H54 (cell line): Measurements from ENCODE around the gene POLR2F.

Experiments used
- DNase-seq: peaks from one replicate; pipeline ENCODE4 v3.0.0; 2011; ENCODE audit warnings: low spot score, mixed read lengths; ENCODE audit not compliant: insufficient read length
- FAIRE-seq: peaks from 3 replicates; lab custom pipeline; 2011; peaks lifted over from hg19 to GRCh38; lab: Jason Lieb, UNC
- POLR2A ChIP-seq: IDR thresholded peaks from 2 replicates; pipeline ENCODE4 v1.6.1; 2011; ENCODE audit warnings: low read depth, mild to moderate bottlenecking, low read length

Gene POLR2F

DNA sequence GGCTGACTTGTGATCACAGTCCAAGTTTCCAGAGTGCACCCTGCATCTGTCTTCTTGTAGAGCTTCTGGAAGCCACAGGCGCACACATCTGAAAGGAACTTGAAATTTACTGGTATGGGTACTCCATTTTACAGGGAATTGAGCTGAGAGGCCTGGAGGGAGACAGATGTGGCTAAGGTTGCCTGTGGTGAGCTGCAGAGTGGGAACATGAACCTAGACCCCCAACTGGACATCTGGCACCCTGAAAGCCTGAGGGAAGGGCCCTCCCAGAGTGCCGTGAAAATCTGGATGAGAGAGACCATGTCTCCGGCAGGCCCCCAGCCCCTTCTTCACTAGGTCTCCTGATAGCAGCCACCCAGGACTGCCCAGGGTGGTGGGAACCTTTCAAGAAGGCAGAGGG lies 53.4 kb downstream of the POLR2F start:
- DNase-seq (no peak), FAIRE-seq (no peak)
- TF ChIP-seq POLR2A, result no peak

DNA sequence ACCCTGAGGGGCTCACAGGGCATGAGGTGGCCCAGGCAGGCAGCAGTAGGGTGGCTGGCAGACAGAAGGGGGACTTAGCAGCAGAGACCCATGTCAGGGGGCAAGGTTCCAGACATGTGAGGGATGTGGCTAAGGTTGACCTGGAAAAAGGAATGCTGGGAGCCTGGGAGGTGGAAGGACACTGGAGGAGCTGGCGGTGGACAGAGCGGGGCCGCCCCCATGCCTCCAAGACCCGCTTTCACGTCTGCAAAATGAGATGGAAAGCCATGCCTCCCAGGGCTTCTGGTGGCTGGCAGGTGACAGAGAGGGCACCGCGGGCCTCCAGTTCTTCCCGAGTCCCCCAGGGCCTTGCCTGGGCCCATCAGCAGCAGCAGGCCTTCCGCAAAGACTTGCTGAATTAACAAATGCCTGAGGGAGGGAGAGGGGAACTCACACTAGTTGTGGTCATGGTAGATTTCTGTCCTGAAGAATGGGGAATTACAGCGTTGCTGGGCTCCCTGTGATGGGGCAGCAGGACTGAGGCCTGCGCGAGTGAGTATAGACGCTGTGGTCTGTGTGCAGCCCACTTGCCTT lies 53.9 kb downstream of the POLR2F start:
- FAIRE-seq (no peak), DNase-seq (no peak)
- TF ChIP-seq POLR2A, result no peak

GRCh38 chr22:38009000-38009806 lies 55.7 kb downstream of the POLR2F start:
- no peak for FAIRE-seq
- DNase-seq, result no peak
- no peak for TF ChIP-seq POLR2A

- FAIRE-seq, result no peak
- TF ChIP-seq POLR2A, result no peak
- no peak for DNase-seq
Observed at GRCh38 chr22:38012604-38013072, 59.1 kb downstream of the POLR2F start.

DNA sequence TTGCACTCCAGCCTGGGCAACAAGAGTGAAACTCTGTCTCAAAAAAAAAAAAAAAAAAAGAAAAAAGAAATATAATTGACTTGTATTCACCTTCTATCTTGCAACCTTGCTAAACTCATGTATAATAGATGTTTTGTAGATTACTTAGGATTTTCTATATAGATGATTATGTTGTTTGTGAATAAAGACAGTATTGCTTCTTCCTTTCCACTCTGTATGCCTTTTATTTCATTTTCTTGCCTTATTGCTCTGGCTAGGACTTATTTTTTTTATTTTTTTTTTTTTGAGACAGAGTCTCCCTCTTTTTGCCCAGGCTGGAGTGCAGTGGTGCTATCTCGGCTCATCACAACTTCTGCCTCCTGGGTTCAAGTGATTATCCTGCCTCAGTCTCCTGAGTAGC lies 60.6 kb downstream of the POLR2F start:
- TF ChIP-seq POLR2A, result no peak
- FAIRE-seq (no peak), DNase-seq (no peak)

DNA sequence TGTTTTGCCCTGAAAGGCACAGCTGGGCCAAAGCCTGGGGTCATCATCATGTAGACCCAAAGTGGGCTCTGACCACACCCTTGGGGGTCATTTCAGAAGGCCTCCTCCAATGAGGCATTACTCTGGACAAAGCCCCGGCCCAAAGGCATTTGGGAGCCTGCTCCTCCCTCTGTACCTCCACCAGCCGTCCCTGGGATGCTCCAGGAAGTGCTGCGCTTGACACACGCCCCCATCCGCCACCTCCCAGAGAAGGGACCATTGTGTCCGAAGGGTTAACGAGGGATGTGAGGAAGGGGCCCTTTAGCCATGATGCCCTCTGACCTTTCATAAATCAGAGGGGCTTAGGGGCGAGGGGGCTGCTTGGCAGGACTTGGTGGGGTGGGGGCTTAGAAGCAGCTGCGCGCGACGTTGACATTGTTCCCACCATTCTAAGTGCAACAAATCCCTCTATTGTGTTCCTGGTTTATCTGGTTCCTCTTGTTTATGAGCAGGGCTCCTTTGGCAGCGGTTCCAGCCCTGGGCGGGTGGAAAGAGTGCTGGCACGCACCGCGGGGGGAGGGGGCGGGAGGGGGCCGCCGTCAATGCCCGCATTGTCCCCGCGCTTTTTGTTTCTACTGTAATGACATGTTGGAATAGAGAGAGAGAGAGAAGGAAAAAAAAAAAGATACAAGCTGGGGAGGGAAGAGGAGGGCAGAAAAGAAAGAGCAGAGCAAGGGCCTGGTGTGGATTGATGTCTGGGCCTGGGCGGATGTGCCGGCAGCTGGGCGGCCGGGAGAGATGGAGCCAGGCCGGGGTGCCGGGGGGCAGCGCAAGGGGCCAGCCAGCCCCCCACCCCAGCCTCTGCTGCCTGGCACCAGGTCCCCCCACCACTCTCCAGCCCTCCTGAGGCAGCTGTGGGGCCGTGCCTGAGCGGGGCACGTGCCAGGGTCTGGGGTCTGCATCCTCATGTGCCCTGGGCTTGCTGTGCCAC lies 63.0 kb downstream of the POLR2F start:
- FAIRE-seq, result no peak
- DNase-seq, result no peak
- no peak for TF ChIP-seq POLR2A

GRCh38 chr22:38017272-38017920 lies 63.9 kb downstream of the POLR2F start:
- TF ChIP-seq POLR2A, result no peak
- DNase-seq, result no peak
- FAIRE-seq, result no peak

DNA sequence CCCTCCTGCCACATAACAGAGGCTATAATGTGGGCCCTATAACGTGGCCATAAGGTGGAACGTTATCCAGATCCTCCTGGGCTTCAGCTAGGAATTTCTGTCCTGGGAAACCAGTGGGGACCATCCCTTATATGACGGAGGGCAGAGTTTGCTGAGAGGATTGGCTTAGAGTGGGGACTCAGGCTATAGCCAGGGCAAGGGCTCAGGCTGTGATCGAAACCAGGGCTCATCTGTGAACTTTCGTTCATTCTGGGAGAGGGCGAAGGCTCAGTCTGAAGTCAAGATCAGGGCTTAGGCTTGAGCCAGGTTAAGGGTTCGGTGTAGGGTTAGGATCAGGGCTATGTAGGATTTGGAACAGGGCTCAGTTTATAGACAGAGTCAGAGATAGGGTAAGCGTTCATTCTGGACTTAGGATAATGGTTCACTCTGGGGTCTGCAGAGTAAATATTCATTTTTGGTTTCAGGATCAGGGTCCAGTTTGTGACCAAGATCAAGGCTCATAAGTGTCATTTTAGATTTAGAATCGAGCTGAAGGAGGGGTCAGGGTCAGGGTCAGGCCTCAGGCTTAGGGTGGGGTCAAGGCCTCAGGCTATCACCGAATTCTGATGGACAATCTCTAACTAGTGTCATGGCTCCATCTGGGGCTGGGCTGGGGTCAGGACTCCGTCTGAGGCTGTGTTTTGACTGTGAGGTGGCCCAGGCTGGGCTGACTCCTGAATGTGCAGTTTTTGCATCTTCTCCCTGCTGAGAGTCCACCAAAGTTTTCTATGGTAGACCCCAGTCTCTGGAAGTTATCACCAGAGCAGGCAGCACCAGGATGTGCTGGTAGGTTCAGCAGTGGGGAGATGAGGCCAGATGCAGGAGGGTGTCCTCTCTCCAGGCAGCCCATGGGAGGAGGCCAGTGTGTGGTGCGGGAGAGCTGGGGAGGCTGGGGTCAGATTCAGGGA lies 64.7 kb downstream of the POLR2F start:
- FAIRE-seq (no peak), DNase-seq (no peak)
- TF ChIP-seq POLR2A, result no peak
